DMS53 treated with DMSO at 0.1 percent for 48 hours (cell line): Measurements from ENCODE around the gene KRT23.
"Not testable (repeated sequence)": the region's sequence is repeated elsewhere in the genome, so short reads cannot be mapped to it uniquely, and the experiment has no call there.

Experiments used
- DNase-seq: peaks from one replicate; lab custom pipeline; 2025; ENCODE audit not compliant: unreplicated experiment; lab: John Stamatoyannopoulos, UW

The KRT23 gene

GRCh38 chr17:40950176-40950575 is 12.7 kb upstream of the KRT23 start:
- no peak for DNase-seq

GRCh38 chr17:40949418-40949817 is 12.0 kb upstream of the KRT23 start:
- no peak for DNase-seq

GRCh38 chr17:40947929-40948328 is 10.5 kb upstream of the KRT23 start:
- DNase-seq, result no peak

- no peak for DNase-seq
These were observed 8.0 kb upstream of the KRT23 start for GRCh38 chr17:40945414-40945813.

- DNase-seq, result no peak
These were observed 7.1 kb upstream of the KRT23 start for GRCh38 chr17:40944531-40944930.

GRCh38 chr17:40942553-40942952 is 5.1 kb upstream of the KRT23 start:
- no peak for DNase-seq

- DNase-seq, result no peak
These were observed 2.8 kb upstream of the KRT23 start for GRCh38 chr17:40940266-40940665.

- no peak for DNase-seq
These were observed 1.5 kb upstream of the KRT23 start for GRCh38 chr17:40938981-40939380.

GRCh38 chr17:40936976-40937375 is 470 bp downstream of the KRT23 start:
- DNase-seq, result no peak

GRCh38 chr17:40936437-40936971 is 942 bp downstream of the KRT23 start:
- DNase-seq, result no peak

GRCh38 chr17:40935624-40936023 is 1.8 kb downstream of the KRT23 start:
- no peak for DNase-seq

- no peak for DNase-seq
These were observed 4.8 kb downstream of the KRT23 start for GRCh38 chr17:40932608-40933007.

- no peak for DNase-seq
These were observed 6.1 kb downstream of the KRT23 start for GRCh38 chr17:40931311-40931710.

- no peak for DNase-seq
These were observed 11.1 kb downstream of the KRT23 start for GRCh38 chr17:40926341-40926740.

- DNase-seq, result peak; percentile 42
These were observed 15.2 kb downstream of the KRT23 start for GRCh38 chr17:40922239-40922638.

GRCh38 chr17:40921026-40921425 is 16.4 kb downstream of the KRT23 start:
- DNase-seq, result no peak

- DNase-seq, result not testable (repeated sequence)
These were observed 20.3 kb downstream of the KRT23 start for GRCh38 chr17:40917116-40917515.

- no peak for DNase-seq
These were observed 21.1 kb downstream of the KRT23 start for GRCh38 chr17:40916366-40916765.

GRCh38 chr17:40915721-40916256 is 21.7 kb downstream of the KRT23 start:
- DNase-seq, result no peak

GRCh38 chr17:40915199-40915661 is 22.2 kb downstream of the KRT23 start:
- peak; percentile 25 for DNase-seq

- DNase-seq, result no peak
These were observed 23.2 kb downstream of the KRT23 start for GRCh38 chr17:40914075-40914855.

GRCh38 chr17:40912486-40913210 is 24.8 kb downstream of the KRT23 start:
- DNase-seq, result no peak
